GM12864 (cell line): ENCODE data around the gene STK32B.

Source experiments
- DNase-seq: peaks from one replicate; pipeline ENCODE4 v3.0.0-alpha.2; 2011; ENCODE audit warnings: low read depth
- H3K4me3 ChIP-seq: 2 replicates; pipeline ENCODE4 v1.5.1; 2011; ENCODE audit warnings: mild to moderate bottlenecking, low read depth, low read length, control low read depth
- CTCF ChIP-seq: IDR thresholded peaks from 2 replicates; pipeline ENCODE4 v1.5.1; 2011; ENCODE audit warnings: low read depth, mild to moderate bottlenecking, moderate library complexity, low read length, control low read depth, inconsistent platforms; ENCODE audit errors: missing control alignments

STK32B gene

DNA sequence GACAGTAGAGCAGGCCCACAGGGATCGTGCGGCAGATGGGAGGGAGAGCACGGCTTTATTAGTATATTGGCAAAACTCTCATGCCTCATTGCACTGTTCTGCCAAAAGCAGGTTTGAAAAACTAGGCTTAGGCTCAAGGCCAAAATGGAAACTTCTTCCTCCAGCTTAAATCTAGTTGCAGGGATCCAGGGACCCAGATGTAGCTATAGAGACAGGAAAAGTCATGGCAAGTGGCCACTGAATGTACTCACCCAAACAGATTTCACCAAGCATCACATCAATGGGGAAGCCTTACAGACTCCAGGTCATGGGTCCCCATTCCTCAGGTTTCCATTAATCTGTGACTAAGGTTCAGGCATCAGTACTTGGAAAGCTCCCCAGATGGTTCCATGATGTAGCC is 149.2 kb downstream of the STK32B start:
- TF ChIP-seq CTCF: no peak

DNA sequence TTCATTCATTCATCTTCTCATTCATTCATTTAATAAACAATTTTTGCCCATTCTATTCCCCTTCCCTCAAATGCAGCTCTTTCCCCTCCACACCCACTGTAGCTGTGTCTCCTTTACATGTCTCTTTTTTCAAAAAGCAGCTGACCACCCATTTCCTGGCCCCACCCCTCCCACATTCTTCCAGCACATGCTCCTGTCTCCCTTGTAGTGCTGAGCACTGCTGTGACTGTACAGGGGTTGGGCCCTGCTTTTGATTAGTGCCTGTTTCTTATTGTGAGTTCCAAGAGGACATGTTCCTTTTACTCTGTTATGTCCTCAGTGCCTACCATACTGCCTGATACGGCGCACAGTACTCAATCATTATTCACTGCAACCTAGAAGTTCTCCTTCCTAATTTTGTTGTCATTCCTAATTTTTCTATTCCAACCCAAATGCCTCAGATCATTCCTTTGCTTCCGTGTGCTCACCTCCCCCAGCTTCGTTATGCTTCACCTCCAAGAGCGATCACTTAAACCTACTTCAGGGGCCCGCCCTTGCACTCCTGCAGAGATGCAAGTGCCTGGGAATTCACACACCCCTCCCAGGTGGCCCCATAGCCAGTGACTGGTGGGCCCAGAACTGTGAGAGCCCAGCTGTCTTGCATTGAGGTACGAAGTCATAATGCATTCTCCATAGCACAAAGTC is 152.2 kb downstream of the STK32B start:
- no peak for TF ChIP-seq CTCF

More for the DNA sequence above, 149.2 kb downstream of the STK32B start:
- H3K4me3 ChIP-seq: no peak overlapping the region
- no peak for DNase-seq

GRCh38 chr4:5203993-5204310 is 152.7 kb downstream of the STK32B start:
- no peak overlapping the region for H3K4me3 ChIP-seq
- DNase-seq: no peak
- TF ChIP-seq CTCF: no peak

More for the DNA sequence above, 152.2 kb downstream of the STK32B start:
- no peak overlapping the region for H3K4me3 ChIP-seq
- no peak for DNase-seq

DNA sequence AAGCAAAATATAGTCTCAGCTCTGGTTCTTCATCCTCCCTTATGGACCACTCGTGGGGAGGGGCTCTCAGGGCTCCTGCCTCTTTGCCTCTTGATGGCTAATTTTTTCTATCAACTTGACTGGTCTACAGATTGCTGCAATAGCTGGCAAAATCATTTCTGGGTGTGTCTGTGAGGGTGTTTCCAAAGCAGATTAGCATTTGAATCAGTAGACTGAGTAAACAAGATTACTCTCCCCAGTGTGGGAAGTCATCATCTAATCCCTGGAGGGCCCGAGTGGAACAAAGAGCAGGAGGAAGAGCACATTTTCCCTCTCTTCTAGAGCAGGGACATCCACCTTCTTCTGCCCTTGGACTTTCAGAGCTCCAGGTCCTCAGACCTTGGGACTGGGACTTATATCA is 153.5 kb downstream of the STK32B start:
- no peak for DNase-seq
- no peak for TF ChIP-seq CTCF
- no peak overlapping the region for H3K4me3 ChIP-seq

DNA sequence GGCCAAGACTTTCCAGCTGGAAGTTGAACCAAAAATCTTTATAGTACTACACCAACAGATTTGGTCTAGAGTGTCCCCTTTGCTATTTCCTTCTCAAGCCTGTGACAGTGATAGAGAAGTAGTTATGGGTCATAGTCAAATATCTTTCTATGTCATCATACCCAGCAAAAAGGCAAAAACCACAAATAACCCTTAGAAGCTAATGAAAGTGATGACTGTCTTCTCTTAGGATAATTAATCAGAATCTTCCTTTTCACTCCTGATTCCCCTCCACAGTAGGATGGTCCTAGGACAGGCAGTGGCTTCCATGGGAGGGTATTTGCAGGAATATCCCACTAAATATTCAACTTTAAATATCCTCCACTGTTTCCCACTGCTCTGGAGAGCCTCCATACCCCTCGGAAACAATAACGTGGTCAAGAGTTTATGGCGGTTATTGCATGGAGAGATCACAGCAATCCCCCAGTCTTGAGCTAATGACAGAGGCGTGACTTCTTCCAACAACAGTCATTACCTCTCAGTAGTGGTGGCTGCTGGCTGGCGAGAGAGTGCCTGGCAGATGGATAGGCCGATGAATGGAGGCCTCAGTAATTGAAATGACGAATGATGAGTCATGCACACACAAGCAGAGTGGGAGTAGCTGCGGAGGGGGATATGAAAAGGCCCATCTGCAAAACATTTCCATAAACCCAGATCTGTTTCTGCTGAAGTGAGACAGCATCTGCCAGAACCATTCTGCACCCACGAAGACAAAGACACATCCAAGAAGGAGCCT is 154.9 kb downstream of the STK32B start:
- DNase-seq: no peak
- no peak overlapping the region for H3K4me3 ChIP-seq
- no peak for TF ChIP-seq CTCF

- no peak for TF ChIP-seq CTCF
- no peak overlapping the region for H3K4me3 ChIP-seq
- DNase-seq: no peak
Measured at GRCh38 chr4:5209862-5210261, 158.6 kb downstream of the STK32B start.
